HCT116 (cell line): Measurements from ENCODE around the gene NSF. TPM values are rescaled to one million over a fixed set of nuclear protein-coding genes. Genes with fewer than 3 reads are reported as not detected.

Experiments
- ATAC-seq: fragments of 200-7000 bp; cut with Tn5 transposase; 2 replicates; pipeline ENCODE4 v1.9.1; 2020; ENCODE audit warnings: mild to moderate bottlenecking, moderate library complexity
- BruUV-seq: library from RNA; stranded (reverse); fragments of 400-500 nt; replicated peaks from 2 replicates; lab custom pipeline; 2021; lab: Mats Ljungman, UMichigan
- CTCF ChIA-PET: fragments of 300-600 bp; sonication (Branson Sonifier 250); formaldehyde crosslinking; loops from one replicate; lab custom pipeline; 2021; ENCODE audit warnings: antibody characterized with exemption; lab: Charles Lee
- POLR2A ChIA-PET: fragments of 300-600, 350-600 bp; sonication (Branson Sonifier 250); formaldehyde crosslinking; loops from one replicate; lab custom pipeline; 2021; ENCODE audit warnings: antibody characterized with exemption; lab: Charles Lee
- RAD21 ChIA-PET, 2 experiments: fragments of 300-600 bp; sonication (Branson Sonifier 250); formaldehyde crosslinking; loops; one replicate each; lab custom pipeline; 2023; ENCODE audit warnings: low total read pairs in 2 of 2; ENCODE audit not compliant: uncharacterized antibody in 2 of 2, unreplicated experiment in 2 of 2, low non-redundant PET in 1 of 2; lab: Charles Lee
- DNase-seq: peaks from one replicate; pipeline ENCODE4 v3.0.0-alpha.2; 2010; ENCODE audit warnings: low read depth, low spot score
- H2AFZ ChIP-seq: fragments of 200-600 bp; shearing (Covaris generic), sonication (generic); 2 replicates; pipeline ENCODE4 v1.6.1; 2017; ENCODE audit warnings: low read depth, mixed run types, mixed read lengths, antibody characterized with exemption, low read length; ENCODE audit not compliant: poor library complexity, severe bottlenecking
- H3K27ac ChIP-seq: 2 replicates; pipeline ENCODE4 v1.5.1; 2012; ENCODE audit warnings: low read depth, low read length
- H3K27me3 ChIP-seq: fragments of 200-600 bp; sonication (generic); 2 replicates; pipeline ENCODE4 v1.6.1; 2016; ENCODE audit warnings: mixed run types, low read length, mixed read lengths; ENCODE audit not compliant: insufficient read depth
- H3K36me3 ChIP-seq, 2 experiments: fragments of 200-500 bp in 1 of 2; fragments of 200-600 bp in 1 of 2; sonication (Bioruptor generic) in 1 of 2; sonication (generic) in 1 of 2; 2 replicates each; pipeline versions ENCODE4 v1.5.1 to v1.6.1; 2014 to 2016; ENCODE audit warnings: low read length in 2 of 2, inconsistent platforms in 1 of 2, mixed read lengths in 1 of 2, mixed run types in 1 of 2; ENCODE audit not compliant: insufficient read depth in 2 of 2, control insufficient read depth in 1 of 2
- H3K4me1 ChIP-seq, 2 experiments: fragments of 200-600 bp in 1 of 2; sonication (generic) in 1 of 2; 2 replicates each; pipeline versions ENCODE4 v1.5.1 to v1.6.1; 2012 to 2017; ENCODE audit warnings: low read length in 2 of 2, inconsistent platforms in 1 of 2, mild to moderate bottlenecking in 1 of 2, mixed read lengths in 1 of 2, mixed run types in 1 of 2, moderate library complexity in 1 of 2; ENCODE audit not compliant: insufficient read depth in 2 of 2, control insufficient read depth in 1 of 2
- H3K4me2 ChIP-seq: fragments of 200-600 bp; sonication (generic); 2 replicates; pipeline ENCODE4 v1.6.1; 2017; ENCODE audit warnings: mixed run types, low read length, mixed read lengths
- H3K4me3 ChIP-seq, 2 experiments: fragments of 200-600 bp in 1 of 2; sonication (generic) in 1 of 2; replicated peaks in 1 of 2; 2 replicates each; pipeline ENCODE4 v1.5.1; 2011 to 2016; ENCODE audit warnings: low read length in 2 of 2, control low read depth in 1 of 2, low read depth in 1 of 2, mild to moderate bottlenecking in 1 of 2, mixed read lengths in 1 of 2, mixed run types in 1 of 2
- H3K79me2 ChIP-seq: fragments of 200-600 bp; sonication (generic); 2 replicates; pipeline ENCODE4 v1.6.1; 2017; ENCODE audit warnings: mild to moderate bottlenecking, mixed run types, low read length, moderate library complexity, mixed read lengths; ENCODE audit not compliant: insufficient read depth
- H3K9ac ChIP-seq: fragments of 200-600 bp; sonication (generic); 2 replicates; pipeline ENCODE4 v1.6.1; 2016; ENCODE audit warnings: low read length, mixed read lengths
- H3K9me2 ChIP-seq: fragments of 200-600 bp; sonication (generic), shearing (Covaris generic); 2 replicates; pipeline ENCODE4 v1.6.1; 2017; ENCODE audit warnings: mixed run types, mild to moderate bottlenecking, moderate library complexity; ENCODE audit not compliant: insufficient read depth
- H3K9me3 ChIP-seq, 2 experiments: fragments of 200-500 bp in 1 of 2; fragments of 200-600 bp in 1 of 2; sonication (Bioruptor generic) in 1 of 2; sonication (generic) in 1 of 2; 2 replicates each; pipeline ENCODE4 v1.6.1; 2014 to 2017; ENCODE audit warnings: low read length in 2 of 2, mixed read lengths in 2 of 2, inconsistent platforms in 1 of 2, low read depth in 1 of 2, mild to moderate bottlenecking in 1 of 2, mixed run types in 1 of 2, moderate library complexity in 1 of 2; ENCODE audit not compliant: control insufficient read depth in 1 of 2, insufficient read depth in 1 of 2
- H4K20me1 ChIP-seq: fragments of 200-600 bp; sonication (generic), shearing (Covaris generic); 2 replicates; pipeline ENCODE4 v1.6.1; 2017; ENCODE audit warnings: mixed run types, mild to moderate bottlenecking, moderate library complexity; ENCODE audit not compliant: insufficient read depth
- CBX3 ChIP-seq: IDR thresholded peaks from 2 replicates; pipeline ENCODE4 v1.6.1; 2012; ENCODE audit warnings: low read depth
- JUND ChIP-seq: IDR thresholded peaks from 2 replicates; pipeline ENCODE4 v1.6.1; 2012
- POLR2A ChIP-seq: IDR thresholded peaks from 2 replicates; pipeline ENCODE4 v1.7.0; 2011; ENCODE audit warnings: borderline replicate concordance; ENCODE audit not compliant: insufficient read depth, insufficient read length; ENCODE audit errors: extremely low read depth
- SIN3A ChIP-seq: IDR thresholded peaks from 2 replicates; pipeline ENCODE4 v1.6.1; 2012; ENCODE audit warnings: low read depth
- ZNF274 ChIP-seq: fragments of 200-500 bp; sonication (Bioruptor generic); IDR thresholded peaks from 2 replicates; pipeline ENCODE4 v1.6.1; 2014; ENCODE audit warnings: mild to moderate bottlenecking, low read depth, low read length, inconsistent platforms
- intact Hi-C: fragments of 100-400 bp; cut with micrococcal nuclease; formaldehyde crosslinking; loops from 2 replicates; pipeline ENCODE4 v1.10.0; 2022
- total RNA-seq: library from RNA; stranded (reverse); gene quantifications from one replicate; pipeline ENCODE4 v1.2.1, GENCODE V29; 2021; ENCODE audit not compliant: unreplicated experiment
- TF ChIP-seq, protein P1 (sequence below): IDR thresholded peaks from 2 replicates; pipeline ENCODE4 v1.6.1; 2012
- TF ChIP-seq, protein P2 (sequence below): IDR thresholded peaks from 2 replicates; pipeline ENCODE4 v1.6.1; 2012; ENCODE audit warnings: low read depth
- TF ChIP-seq, protein P3 (sequence below): IDR thresholded peaks from 2 replicates; pipeline ENCODE4 v1.6.1; 2011; ENCODE audit warnings: mild to moderate bottlenecking, low read length, moderate library complexity; ENCODE audit not compliant: insufficient replicate concordance; ENCODE audit errors: extremely low read depth

The NSF gene
- total RNA-seq, 1 experiment from 2014 or later: 61.1 TPM

DNA sequence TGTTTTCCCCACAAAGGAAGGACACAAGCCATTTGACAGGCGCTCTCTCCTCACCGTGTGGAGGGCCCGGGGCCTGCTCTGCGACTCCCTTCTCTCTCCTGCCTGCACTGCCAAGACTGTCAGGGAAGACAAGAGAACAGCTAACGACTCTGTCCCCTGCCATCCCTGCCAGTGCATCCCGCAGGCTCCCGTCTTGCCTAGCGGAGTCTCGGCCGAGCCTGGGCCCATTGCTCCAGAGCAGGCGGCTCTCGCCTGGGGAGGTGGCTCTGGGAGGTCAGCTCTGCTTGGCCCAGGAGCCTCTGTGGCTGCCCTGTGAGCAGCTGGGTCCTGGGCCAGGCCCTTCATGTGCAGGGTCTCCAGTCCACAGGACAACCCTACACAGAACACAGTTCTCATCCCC lies 175.0 kb downstream of the NSF start:
- Histone ChIP-seq H3K9me2 (no peaks in the 10 kb centered on the region), H3K4me1 (peaks cover 33 to 72% of the 10 kb centered on the region in 2 experiments), H4K20me1 (no peaks in the 10 kb centered on the region), H2AFZ (no peak overlapping the region), H3K79me2 (no peaks in the 10 kb centered on the region), H3K9me3 (no peaks in the 10 kb centered on the region), H3K4me3 (no peak overlapping the region), H3K27ac (peak overlapping the region; percentile 19; the same call in 1 of the 2 replicates), H3K27me3 (no peaks in the 10 kb centered on the region), H3K9ac (no peak overlapping the region), H3K4me2 (peak overlapping the region; percentile 37; the same call in 1 of the 2 replicates), H3K36me3 (no peaks in the 10 kb centered on the region)
- intact Hi-C loops: no loop called here
- TF ChIP-seq, protein P1, sequence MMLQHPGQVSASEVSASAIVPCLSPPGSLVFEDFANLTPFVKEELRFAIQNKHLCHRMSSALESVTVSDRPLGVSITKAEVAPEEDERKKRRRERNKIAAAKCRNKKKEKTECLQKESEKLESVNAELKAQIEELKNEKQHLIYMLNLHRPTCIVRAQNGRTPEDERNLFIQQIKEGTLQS: no peak
- TF ChIP-seq, protein P2, sequence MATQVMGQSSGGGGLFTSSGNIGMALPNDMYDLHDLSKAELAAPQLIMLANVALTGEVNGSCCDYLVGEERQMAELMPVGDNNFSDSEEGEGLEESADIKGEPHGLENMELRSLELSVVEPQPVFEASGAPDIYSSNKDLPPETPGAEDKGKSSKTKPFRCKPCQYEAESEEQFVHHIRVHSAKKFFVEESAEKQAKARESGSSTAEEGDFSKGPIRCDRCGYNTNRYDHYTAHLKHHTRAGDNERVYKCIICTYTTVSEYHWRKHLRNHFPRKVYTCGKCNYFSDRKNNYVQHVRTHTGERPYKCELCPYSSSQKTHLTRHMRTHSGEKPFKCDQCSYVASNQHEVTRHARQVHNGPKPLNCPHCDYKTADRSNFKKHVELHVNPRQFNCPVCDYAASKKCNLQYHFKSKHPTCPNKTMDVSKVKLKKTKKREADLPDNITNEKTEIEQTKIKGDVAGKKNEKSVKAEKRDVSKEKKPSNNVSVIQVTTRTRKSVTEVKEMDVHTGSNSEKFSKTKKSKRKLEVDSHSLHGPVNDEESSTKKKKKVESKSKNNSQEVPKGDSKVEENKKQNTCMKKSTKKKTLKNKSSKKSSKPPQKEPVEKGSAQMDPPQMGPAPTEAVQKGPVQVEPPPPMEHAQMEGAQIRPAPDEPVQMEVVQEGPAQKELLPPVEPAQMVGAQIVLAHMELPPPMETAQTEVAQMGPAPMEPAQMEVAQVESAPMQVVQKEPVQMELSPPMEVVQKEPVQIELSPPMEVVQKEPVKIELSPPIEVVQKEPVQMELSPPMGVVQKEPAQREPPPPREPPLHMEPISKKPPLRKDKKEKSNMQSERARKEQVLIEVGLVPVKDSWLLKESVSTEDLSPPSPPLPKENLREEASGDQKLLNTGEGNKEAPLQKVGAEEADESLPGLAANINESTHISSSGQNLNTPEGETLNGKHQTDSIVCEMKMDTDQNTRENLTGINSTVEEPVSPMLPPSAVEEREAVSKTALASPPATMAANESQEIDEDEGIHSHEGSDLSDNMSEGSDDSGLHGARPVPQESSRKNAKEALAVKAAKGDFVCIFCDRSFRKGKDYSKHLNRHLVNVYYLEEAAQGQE: no peak
- TF ChIP-seq, protein P3, sequence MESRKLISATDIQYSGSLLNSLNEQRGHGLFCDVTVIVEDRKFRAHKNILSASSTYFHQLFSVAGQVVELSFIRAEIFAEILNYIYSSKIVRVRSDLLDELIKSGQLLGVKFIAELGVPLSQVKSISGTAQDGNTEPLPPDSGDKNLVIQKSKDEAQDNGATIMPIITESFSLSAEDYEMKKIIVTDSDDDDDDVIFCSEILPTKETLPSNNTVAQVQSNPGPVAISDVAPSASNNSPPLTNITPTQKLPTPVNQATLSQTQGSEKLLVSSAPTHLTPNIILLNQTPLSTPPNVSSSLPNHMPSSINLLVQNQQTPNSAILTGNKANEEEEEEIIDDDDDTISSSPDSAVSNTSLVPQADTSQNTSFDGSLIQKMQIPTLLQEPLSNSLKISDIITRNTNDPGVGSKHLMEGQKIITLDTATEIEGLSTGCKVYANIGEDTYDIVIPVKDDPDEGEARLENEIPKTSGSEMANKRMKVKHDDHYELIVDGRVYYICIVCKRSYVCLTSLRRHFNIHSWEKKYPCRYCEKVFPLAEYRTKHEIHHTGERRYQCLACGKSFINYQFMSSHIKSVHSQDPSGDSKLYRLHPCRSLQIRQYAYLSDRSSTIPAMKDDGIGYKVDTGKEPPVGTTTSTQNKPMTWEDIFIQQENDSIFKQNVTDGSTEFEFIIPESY: no peak
- TF ChIP-seq CBX3 (no peak), SIN3A (no peak), POLR2A (no peak), ZNF274 (no peak), JUND (no peak)
- ChIA-PET RAD21 (no interaction called here), POLR2A (no interaction called here), CTCF (interaction anchor here (2.0 kb wide), 1 partner anchor 12 kb away, joined by 4 read pairs; no protein-coding TSS in a partner anchor)
- no TSS peak for BruUV-seq
- DNase-seq: no peak
- ATAC-seq: no peak
